Fibroblast of pulmonary artery (primary cell): ENCODE measurements around the gene GSG1L.

ENCODE experiments used
- DNase-seq: peaks from one replicate; pipeline ENCODE4 v3.0.0-alpha.2; 2010; ENCODE audit warnings: low read depth
- H3K4me3 ChIP-seq: replicated peaks from 2 replicates; pipeline ENCODE4 v1.5.1; 2011; ENCODE audit warnings: low read depth, mild to moderate bottlenecking, control low read depth, low read length, moderate library complexity
- CTCF ChIP-seq: IDR thresholded peaks from 2 replicates; pipeline ENCODE4 v1.5.1; 2011; ENCODE audit warnings: mild to moderate bottlenecking, control low read depth, low read length, inconsistent platforms; ENCODE audit errors: missing control alignments

The GSG1L gene

GRCh38 chr16:27781195-27781524, 282.4 kb downstream of the GSG1L start:
- no peak for TF ChIP-seq CTCF
- peak; percentile 23 for DNase-seq
- no peak overlapping the region for H3K4me3 ChIP-seq

GRCh38 chr16:27780468-27781194, 282.9 kb downstream of the GSG1L start:
- TF ChIP-seq CTCF: no peak
- no peak overlapping the region for H3K4me3 ChIP-seq
- no peak for DNase-seq

GRCh38 chr16:27779641-27780164, 283.8 kb downstream of the GSG1L start:
- peak; percentile 59 for TF ChIP-seq CTCF
- no peak overlapping the region for H3K4me3 ChIP-seq
- peak; percentile 56 for DNase-seq

GRCh38 chr16:27778926-27779570, 284.5 kb downstream of the GSG1L start:
- no peak for TF ChIP-seq CTCF
- DNase-seq: no peak
- no peak overlapping the region for H3K4me3 ChIP-seq

- TF ChIP-seq CTCF: no peak
- no peak overlapping the region for H3K4me3 ChIP-seq
- DNase-seq: no peak
Observed at GRCh38 chr16:27778171-27778925, 285.2 kb downstream of the GSG1L start.

GRCh38 chr16:27777527-27777926, 286.0 kb downstream of the GSG1L start:
- no peak overlapping the region for H3K4me3 ChIP-seq
- TF ChIP-seq CTCF: no peak
- no peak for DNase-seq
